Measurements from ENCODE around the gene NXN.
"Not testable (repeated sequence)": the region's sequence is repeated elsewhere in the genome, so short reads cannot be mapped to it uniquely, and the experiment has no call there.

The NXN gene

DNA sequence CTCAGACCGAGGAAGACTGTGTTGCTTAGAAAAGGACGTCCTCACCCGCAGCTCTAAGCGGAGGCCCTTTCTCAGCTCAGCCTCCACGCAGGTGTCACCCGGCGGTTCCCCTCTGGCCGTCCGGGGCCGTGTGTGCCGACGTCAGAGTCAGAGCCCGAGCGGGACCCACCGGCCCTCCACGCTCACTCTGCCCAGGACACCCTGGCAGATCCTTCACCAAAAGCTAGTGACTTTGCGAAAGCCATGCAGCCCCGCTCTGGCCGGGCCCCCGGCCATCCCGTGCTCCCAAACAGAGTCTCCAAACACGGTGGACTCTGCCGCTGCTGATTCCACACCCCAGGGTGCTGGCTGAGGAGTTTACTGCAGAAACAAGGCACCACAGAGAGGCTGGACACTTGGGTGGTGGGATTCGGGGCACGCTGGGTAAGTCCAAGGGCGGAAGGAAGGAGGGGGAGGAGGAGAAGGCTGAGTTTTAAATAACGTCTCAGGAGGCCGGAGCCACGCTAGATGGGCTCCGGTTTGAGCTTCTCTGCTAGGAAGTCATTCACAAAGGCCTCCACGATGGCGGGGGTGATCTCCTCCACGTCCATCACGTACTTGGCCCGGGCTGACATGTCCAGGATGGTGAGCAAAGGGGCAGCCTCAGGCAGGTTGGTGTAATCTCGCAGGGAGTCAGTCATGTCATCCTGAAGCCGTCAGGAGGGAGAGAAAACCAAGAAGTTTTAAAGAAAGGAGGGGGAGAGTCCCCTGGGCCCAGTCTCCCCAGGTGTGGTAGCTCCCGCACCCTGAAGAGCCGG lies 178.9 kb downstream of the NXN start:
- DNase-seq (ENCODE audit: low read depth, low spot score) = no peak

DNA sequence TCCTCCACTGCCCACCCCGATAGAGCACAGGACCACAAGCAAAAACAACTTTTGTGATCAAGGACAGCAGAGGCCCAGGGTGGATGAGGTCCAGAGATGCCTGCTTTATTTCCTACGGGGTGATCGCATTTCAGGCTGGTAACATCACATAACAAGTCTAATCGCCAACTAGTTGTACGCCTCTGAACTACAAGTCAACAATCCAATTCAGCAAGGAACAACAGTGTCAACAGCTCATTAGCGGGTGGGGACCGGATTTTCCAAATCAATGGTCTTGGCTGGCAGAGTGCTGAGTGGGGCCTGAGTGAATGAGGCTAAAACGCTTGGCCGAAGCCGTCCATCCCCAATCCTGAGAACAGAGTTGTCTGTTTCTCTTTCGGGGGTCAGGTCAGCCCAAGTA lies 180.3 kb downstream of the NXN start:
- no peak for DNase-seq (ENCODE audit: low read depth, low spot score)

DNA sequence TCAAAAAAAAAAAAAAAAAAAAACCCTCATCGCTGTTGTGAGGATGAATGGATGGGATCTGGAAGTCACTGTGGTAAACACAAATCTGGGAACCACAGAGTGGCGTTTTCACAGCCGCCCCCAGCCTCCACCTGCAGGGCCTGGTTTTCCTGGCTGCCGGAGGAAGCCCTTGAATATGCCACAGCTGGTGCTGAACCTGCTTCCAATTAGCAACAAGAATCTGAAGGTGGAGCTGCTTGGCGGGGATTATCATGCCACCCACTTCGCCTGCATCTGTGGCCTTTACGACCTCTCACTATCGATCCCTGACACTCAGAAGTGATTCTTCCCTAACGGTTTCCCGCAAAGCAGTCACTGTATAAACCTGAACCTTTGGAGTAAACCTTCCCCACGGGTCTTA lies 181.3 kb downstream of the NXN start:
- no peak for DNase-seq (ENCODE audit: low read depth, low spot score)

DNA sequence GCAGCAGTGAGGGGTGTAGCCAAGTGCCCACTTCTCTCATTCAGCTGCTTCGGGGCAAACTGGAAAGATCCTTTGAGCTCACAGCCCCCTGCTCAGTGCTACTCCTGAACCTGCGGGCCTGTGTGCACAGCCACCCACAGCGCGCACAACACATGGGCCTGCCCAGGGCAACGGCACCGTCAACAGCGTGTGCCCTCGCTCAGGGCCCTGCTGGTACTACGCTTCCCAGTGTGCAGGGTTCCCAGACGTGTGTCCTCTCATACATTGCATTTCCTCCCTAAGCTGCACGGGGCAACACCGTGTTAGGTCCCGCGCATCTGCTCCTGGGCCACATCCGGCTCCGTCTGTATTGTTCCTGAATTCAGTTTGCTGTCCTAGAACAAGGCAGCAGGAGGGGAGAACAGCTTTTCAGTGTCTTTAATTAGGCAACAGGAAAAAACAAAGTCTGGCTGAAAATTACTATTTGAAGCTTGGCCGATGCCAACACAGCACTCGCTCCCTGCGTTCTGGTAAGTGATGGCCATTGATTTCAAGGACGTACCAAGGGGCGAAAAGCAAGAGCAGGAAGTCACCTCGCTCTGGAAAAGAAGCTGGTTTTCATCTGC lies 182.2 kb downstream of the NXN start:
- DNase-seq (ENCODE audit: low read depth, low spot score) = no peak

DNA sequence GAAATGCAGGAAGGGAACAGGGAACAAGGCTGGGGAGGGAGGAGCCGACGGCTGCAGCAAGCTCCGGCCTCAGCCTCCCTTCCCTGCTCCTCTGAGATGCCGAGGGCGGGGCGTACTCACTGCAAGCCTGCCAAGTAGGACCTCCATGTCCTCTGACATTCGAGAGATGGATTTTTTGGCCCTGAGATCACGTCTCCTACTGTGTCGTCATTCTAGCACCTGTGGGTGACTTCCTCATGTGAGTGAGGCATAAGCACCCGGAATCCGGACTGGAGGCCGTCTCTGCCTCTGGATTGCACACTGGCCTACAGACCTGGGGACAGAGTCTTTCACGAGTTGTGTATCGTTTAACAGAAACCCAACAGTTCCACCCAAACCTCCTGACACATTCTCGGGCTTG lies 183.0 kb downstream of the NXN start:
- DNase-seq (ENCODE audit: low read depth, low spot score) = no peak

DNA sequence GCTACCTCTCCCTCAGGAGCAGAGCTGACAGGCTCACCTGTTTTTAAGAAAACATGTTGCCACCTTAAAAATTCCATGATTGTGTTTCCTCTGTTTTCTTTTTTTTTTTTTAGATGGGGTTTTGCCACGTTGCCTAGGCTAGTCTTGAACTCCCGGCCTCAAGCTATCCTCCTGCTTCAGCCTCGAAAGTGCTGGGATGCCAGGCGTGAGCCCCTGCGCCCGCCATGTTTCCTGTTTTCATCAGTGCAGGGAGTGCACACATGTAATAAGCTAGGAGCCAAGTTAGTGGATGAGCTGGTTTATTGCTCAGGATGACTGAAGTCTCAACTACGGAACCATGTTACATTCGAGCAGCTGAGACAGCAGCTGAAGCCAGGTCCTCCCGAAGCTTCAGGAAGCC lies 183.9 kb downstream of the NXN start:
- DNase-seq (ENCODE audit: low read depth, low spot score) = no peak

DNA sequence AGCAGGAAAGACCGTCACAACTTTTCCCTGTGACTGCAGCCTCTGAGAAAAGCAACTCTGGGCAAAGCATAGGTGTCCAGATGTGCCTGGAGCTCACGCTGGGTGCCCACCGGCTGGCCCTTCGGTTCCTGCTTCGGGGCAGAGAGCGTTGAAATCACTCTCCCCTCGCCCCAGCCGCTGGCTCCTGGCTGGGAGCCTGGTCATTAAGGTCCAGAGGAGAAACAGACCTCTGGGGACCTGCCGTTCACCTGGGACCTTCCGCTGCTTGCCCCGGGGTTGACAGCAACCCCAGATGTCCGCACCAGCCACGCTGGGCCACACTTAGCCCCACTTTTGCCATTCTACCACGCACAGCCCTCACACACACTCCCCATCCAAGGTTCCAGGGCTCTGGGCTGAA lies 184.3 kb downstream of the NXN start:
- no peak for DNase-seq (ENCODE audit: low read depth, low spot score)

DNA sequence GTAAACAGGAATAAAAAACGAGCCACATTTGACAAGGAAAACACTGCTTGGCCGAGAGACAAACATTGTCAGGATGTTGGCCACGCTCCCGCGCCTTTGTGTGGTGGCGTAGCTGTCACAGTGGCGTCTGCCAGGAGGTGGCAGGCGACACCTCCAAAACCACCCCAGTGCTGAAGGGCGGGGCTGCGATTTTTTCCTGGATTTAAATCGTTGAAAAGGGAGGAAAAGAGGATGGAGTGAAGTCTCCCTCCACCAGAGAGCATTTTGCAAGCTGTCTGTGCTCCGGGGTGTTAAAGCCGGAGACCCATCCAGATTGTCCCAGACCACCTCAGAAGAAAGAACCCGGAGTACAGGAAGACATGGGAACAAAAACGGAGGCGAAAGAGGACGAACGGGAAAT lies 184.7 kb downstream of the NXN start:
- peak; percentile 49 for DNase-seq (ENCODE audit: low read depth, low spot score)

DNA sequence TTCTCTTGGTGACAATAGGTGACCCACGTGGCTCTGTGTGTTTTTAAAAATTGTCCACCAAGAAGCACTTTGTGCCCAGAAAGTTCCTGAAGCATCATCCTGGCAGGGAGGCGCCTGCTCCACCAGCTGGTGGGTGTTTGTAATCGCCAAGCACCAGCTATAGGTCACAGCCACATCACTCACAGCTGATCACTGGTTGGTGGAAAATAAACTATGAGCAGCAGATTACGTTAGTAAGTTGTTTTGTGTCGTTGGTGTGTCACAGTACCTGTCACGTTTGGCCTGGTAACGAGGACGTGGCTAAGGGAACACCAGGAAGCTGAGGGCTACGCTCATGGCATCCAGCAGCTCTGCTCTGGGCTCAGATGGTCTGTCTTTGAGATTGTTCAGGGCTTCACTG lies 187.3 kb downstream of the NXN start:
- no peak for DNase-seq (ENCODE audit: low read depth, low spot score)

DNA sequence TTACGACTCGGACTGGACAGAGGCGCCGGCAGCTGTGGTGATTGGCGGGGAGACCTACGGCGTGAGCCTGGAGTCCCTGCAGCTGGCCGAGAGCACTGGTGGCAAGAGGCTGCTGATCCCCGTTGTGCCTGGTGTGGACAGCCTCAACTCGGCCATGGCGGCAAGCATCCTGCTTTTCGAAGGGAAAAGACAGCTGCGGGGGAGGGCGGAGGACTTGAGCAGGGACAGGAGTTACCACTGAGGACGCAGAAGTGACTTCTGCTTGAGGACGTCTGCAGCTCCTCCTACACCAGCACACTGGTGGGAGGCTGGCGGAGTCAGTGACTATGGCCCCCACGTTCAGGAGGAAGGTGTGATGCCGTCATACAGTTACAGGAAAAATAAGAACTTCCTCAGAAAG lies 187.7 kb downstream of the NXN start:
- DNase-seq (ENCODE audit: low read depth, low spot score) = no peak

DNA sequence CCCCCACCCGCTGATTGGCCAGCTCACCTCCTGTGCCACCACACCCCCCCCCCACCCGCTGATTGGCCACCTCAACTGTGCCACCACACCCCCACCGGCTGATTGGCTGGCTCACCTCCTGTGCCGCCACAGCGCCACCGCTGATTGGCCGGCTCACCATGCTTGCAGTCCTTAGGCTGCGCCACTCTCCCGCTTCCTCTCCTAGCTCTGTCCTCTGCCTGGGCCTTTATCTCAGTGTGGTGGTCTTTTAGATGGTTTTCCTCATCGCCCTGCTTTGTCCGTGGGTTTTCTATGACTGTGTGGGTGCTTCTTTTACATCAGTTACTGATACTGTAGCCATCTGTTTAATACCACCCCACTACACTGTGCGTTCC lies 188.7 kb downstream of the NXN start:
- not testable (repeated sequence) for DNase-seq (ENCODE audit: low read depth, low spot score)

DNA sequence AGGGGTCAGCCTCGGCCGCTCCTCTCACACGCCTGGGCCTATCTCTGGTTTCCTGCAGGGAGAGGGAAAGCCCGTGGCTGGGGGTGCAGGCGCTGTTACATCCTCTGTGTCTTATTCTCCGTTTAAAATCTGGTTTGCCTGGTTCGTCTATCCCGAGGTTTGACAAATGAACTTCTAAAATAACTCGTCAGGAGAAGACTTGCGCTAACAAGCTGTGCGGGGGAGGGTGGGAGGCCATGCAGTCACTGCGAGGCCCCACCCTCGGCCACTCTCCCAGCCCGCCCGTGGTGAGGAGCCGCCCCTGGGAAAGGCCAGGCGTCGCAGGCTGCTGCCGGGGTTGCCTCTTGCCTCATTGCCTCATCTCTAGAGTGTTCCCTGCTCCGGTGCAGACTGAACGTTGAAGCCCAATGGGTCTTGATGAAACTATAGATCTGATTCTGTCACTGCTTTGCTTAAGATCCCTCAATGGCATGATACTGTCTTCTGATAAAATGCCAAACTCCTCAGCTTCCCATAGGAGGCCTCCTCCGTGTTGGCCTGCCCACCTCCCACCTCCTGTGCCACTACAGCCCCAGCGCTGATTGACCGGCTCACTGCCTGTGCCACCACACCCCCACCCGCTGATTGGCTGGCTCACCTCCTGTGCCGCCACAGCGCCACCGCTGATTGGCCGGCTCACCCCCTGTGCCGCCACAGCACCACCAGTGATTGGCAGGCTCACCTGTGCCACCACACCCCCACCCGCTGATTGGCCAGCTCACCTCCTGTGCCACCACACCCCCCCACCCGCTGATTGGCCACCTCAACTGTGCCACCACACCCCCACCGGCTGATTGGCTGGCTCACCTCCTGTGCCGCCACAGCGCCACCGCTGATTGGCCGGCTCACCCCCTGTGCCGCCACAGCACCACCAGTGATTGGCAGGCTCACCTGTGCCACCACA lies 189.4 kb downstream of the NXN start:
- not testable (repeated sequence) for DNase-seq (ENCODE audit: low read depth, low spot score)

DNA sequence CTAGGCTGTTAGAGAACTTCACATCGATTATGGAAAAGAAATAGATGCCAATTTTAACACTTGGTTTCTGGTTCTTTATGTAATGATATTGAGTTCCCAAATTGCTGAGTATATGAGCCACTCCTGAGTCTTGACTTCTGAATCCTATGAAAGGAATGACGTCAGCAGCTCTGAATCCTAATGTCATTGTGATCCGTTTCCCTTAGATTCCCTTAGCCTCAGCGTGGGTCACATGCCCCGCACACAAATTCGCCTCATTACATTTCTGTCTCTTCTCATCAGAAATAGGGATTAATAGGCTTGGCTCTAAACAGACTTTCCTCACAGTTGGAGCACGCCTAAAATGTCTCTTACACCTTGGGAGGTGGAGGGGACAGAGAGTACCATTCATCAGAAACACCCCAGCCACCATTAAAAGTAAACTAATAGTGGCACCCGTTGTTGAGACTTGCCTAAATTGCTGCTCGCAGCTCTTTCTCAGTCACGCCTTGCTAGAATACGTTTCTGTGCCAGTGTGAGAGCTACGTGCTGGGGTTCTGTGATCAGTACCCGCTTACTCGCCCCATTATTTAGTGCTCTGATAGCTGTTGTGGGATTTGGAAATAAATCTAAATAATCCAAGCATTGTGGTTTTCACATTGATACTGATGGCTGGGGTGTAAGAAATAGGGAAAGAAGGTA lies 190.3 kb downstream of the NXN start:
- DNase-seq (ENCODE audit: low read depth, low spot score) = no peak

DNA sequence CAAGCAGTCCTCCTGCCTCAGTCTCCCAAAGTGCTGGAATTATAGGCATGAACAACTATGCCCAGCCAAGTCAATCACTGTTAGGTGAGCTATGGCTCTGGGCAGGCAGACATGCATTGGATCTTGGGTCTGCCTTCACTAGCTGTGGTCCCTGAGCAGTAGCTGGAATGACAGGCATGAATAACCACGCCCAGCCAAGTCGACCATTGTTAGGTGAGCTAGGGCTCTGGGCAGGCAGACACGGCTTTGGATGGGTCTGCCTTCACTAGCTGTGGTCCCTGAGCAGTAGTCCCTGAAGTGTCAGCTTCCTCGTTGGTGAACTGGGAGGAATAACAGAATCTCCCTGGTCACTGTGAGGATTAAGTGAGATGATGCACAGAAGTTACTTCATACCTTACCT lies 191.0 kb downstream of the NXN start:
- DNase-seq (ENCODE audit: low read depth, low spot score) = no peak

DNA sequence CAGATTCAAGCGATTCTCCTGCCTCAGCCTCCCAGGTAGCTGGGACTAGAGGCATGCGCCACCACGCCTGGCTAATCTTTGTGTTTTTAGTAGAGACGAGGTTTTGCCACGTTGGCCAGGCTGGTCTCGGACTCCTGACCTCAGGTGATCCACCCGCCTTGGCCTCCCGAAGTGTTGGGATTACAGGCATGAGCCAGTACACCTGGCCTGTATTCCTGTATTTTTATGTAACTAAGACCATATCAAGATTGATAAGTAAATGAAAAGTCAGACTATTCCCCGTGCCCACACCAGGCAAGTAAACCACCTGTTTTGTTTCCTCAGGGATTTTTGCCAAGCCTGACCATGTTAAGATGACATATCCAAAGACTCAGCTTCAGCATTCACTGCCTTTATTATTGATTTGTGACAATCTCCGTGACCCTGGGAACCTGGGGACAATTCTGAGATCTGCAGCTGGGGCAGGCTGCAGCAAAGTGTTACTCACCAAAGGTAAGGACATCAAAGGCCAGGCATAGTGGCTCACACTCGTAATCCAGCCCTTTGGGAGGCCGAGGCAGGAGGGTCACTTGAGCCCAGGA lies 191.8 kb downstream of the NXN start:
- DNase-seq (ENCODE audit: low read depth, low spot score) = no peak

DNA sequence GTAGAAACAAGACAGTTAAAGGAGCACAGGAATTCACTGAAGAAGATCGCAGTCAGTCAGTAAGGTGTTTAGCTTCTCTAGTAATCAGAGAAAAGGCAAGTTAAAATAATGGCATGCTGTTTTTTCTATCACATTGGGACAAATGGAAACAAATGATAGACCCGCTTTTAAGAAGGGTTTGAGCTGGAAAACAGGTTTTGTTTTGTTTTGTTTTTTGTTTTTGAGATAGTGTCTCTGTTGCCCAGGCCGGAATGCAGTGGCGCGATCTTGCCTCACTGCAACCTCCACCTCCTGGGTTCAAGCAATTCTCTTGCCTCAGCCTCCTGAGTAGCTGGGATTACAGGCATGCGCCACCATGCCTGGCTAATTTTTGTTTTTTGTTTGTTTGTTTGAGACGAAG lies 193.7 kb downstream of the NXN start:
- DNase-seq (ENCODE audit: low read depth, low spot score) = not testable (repeated sequence)

DNA sequence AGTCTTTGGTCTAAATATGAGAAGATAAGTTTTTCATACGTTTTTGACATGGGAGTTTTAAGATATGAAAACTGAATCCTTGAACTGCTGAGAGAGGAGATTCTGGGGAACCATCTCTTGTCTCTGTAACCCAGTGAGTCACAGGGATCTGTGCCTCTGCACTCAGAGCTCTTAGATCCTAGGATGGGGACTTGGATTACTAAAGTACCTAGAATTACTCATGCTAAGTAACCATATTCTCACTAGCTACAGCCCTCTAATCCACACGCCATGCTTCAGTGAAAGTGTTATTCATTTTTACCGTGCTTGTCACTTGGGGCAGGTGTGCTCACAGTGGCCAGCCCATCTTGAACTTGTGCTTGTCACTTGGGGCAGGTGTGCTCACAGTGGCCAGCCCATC lies 195.4 kb downstream of the NXN start:
- no peak for DNase-seq (ENCODE audit: low read depth, low spot score)

DNA sequence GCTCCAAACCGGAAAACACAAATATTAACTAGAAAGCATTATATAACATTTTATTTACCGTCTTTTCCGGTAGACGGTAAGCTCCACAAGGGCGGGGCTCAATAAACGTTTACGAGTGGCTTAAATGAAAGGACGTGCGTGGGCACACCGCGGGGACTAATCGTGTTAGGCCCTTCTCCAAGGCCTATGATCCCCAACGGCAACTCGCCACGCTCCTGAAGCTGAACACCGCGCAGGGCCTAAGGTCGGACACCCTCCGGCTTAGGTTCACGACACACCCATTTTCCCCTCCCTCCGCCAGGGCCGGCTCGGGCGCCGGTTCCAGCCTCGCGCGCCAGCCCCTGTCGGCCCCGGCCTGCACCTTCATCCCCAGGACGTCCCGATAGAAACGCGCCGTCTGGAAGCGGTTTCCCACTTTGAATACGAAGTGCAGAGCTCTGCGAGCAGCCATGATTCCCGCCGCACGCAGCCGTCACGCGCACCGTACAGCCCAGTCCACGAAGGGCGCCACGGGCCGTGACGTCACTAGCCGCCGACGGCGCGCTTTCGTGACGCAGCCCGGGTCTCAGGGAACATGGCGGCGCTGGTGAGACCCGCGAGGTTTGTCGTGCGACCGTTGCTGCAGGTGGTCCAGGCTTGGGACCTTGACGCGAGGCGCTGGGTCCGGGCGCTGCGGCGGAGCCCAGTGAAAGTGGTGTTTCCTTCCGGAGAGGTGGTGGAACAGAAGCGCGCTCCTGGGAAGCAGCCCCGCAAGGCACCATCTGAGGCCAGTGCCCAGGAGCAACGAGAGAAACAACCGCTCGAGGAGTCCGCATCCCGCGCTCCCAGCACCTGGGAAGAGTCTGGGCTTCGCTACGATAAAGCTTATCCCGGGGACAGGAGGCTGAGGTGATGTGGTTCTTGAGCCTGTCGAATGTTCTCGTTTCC lies 197.5 kb downstream of the NXN start, which contains the start of the genes GLOD4 and MRM3:
Gene GLOD4 (minus strand): TSS at position 476 of the 927 bp plus-strand sequence. CDS start 25 bp downstream, at position 451.
Gene MRM3 (plus strand): TSS at position 549 of the 927 bp plus-strand sequence. CDS start 26 bp downstream, at position 575.
- DNase-seq (ENCODE audit: low read depth, low spot score) = peak; percentile 71

DNA sequence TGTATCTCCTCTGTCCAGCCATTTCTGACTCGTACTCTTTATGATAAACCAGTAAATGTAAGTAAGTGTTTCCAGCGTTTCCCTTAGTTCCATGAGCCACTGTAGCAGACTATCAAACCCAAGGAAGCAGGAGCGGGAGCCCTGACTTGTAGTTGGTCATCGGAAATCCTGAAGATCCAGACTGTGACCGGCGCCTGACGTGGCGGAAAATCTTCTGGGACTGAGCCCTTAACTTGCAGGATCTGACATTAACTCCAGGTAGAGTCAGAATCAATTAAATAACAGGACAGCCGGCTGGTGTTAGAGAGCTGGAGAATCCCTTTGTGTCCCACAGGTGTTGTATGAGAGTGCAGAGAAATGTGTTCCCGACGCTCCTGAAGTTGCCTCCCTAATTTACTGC lies 201.5 kb downstream of the NXN start:
- no peak for DNase-seq (ENCODE audit: low read depth, low spot score)

DNA sequence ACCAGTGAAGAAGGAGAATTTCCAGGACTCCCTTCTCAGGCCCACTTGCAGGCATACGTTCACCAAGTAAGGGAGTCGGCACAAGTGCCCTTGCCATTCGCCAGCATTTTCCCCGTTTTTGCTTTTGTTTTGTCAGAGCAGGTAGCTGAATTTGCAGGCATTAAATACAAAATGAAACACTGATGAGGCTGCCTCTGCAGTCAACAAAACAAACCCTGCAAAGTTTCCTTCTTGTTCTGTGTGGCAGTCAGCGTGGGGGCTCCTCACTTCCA lies 205.3 kb downstream of the NXN start:
- no peak for DNase-seq (ENCODE audit: low read depth, low spot score)
